ENCODE data around the gene KRT4. TPM values are rescaled to one million over a fixed set of nuclear protein-coding genes. Genes with fewer than 3 reads are reported as not detected.

KRT4 gene
- total RNA-seq, 2 experiments from 2014 or later: not detected

DNA sequence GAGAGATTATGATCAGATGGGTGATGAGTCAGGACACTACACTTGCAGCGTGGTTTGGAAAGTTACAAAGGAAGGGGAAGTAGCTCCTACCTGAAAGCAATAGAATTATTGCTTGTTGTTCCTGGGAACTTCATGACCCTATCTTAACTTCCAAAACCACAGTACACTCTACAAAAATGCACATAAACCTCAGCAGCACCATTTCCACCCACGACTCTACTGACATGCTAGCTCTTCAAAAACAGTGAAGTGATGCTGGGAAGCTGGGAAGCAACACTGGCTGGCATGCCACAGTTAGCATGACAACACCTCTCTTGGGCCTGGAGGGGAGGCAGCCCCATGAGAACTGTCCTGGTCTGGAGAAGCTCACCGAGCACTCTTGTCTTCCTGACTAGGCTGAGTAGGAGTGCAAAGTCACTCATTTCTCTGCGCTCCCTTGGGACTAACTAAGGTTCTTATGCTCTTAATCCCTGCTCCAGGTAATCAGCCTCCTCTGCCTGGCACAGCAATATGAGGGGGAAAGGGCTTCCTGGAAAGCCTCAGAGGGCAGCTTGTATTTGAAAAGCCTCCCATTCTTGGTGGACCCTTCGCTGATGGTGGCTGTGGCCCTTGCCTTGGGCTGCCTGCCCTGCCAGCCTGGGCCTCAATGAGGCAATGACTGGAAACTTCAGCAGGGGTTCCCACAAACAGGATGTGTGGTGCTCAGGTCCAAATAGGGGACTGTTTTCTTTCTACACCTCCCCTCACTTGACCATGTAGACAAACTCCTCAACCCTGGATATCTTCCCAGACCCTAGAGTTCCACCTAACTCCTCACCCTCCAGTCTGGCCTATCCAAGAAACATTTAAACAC lies 19.2 kb downstream of the KRT4 start:
- DNase-seq (no peak), ATAC-seq (ENCODE audit: poor library complexity) (no peak)
- no peaks in the 10 kb centered on the region for H3K9me3 ChIP-seq (ENCODE audit: control insufficient read depth in 1 of 2, insufficient read depth in 1 of 2, low read length in 2 of 2)
- no peak overlapping the region for H3K27ac ChIP-seq (ENCODE audit: low read depth in 1 of 2, low read length in 2 of 2)
- Mint-ChIP-seq H3K27me3 (peaks cover 21% of the 10 kb centered on the region), H3K4me1 (ENCODE audit: low read depth) (peaks cover 13% of the 10 kb centered on the region), H3K4me3 (no peak overlapping the region), H3K27ac (no peak overlapping the region), H3K9me3 (no peaks in the 10 kb centered on the region), H3K36me3 (ENCODE audit: low read depth) (no peaks in the 10 kb centered on the region)
- intact Hi-C loops (cut with DNase I, micrococcal nuclease): no loop called here
- ChIA-PET CTCF (no interaction called here), POLR2A (no interaction called here)
- TF ChIP-seq, protein P1, sequence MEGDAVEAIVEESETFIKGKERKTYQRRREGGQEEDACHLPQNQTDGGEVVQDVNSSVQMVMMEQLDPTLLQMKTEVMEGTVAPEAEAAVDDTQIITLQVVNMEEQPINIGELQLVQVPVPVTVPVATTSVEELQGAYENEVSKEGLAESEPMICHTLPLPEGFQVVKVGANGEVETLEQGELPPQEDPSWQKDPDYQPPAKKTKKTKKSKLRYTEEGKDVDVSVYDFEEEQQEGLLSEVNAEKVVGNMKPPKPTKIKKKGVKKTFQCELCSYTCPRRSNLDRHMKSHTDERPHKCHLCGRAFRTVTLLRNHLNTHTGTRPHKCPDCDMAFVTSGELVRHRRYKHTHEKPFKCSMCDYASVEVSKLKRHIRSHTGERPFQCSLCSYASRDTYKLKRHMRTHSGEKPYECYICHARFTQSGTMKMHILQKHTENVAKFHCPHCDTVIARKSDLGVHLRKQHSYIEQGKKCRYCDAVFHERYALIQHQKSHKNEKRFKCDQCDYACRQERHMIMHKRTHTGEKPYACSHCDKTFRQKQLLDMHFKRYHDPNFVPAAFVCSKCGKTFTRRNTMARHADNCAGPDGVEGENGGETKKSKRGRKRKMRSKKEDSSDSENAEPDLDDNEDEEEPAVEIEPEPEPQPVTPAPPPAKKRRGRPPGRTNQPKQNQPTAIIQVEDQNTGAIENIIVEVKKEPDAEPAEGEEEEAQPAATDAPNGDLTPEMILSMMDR (IDR thresholded peaks at IDR 0.05): no peak
- peaks cover 7% of the 10 kb centered on the region for H3K4me1 ChIP-seq (ENCODE audit: insufficient read depth, low read length)
- H3K4me3 ChIP-seq (ENCODE audit: low read length): no peak overlapping the region
- H3K27me3 ChIP-seq (ENCODE audit: control insufficient read depth in 1 of 2, insufficient read depth in 2 of 2, low read length in 2 of 2): peaks cover 1 to 16% of the 10 kb centered on the region in 2 experiments
- no peaks in the 10 kb centered on the region for H3K36me3 ChIP-seq (ENCODE audit: insufficient read depth, low read length)

DNA sequence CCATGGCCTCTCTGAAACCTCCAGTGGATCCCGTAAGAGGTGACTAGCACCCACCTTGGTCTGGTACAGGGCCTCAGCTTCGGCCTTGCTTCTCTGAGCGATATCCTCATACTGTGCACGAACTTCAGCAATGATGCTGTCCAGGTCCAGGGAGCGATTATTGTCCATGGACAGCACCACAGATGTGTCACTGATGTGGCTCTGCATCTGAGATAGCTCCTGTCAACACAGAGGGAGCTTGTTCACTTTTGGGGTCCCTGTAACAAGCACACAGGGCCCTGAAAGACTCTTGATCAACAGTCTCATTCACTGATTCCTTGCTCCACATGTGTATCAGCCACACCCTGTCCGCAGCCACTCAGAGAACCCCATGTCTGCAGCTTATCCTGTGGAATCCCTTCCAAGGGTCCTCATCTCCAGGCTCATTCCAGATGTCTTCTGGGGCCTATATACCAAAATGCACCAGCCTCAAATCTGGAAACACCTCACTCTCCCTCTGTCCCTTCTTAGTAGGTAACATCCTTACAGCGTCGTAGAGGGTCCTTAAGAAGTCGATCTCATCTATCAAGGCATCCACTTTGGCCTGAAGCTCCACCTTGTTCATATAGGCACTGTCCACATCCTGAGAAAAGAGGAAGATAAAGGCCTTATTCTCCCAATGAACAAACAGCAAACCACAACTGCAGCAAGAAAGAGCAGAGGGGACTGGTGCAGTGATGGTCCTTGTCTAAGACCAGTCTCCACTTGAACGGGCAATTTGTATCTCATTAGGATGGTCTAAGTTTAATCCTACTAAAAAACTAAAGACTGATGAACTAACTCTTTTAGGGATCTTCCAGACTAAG lies 21.5 kb downstream of the KRT4 start:
- no peak for ATAC-seq (ENCODE audit: poor library complexity)
- H3K36me3 ChIP-seq (ENCODE audit: insufficient read depth, low read length): no peaks in the 10 kb centered on the region
- H3K4me3 Mint-ChIP-seq: no peak overlapping the region
- CTCF ChIA-PET: no interaction called here
- TF ChIP-seq, protein P1 (IDR thresholded peaks at IDR 0.05): no peak
- H3K27me3 ChIP-seq (ENCODE audit: control insufficient read depth in 1 of 2, insufficient read depth in 2 of 2, low read length in 2 of 2): peaks cover 5 to 21% of the 10 kb centered on the region in 2 experiments
- H3K27ac ChIP-seq (ENCODE audit: low read depth in 1 of 2, low read length in 2 of 2): no peak overlapping the region
- DNase-seq: no peak
- H3K4me3 ChIP-seq (ENCODE audit: low read length): no peak overlapping the region
- H3K9me3 ChIP-seq (ENCODE audit: control insufficient read depth in 1 of 2, insufficient read depth in 1 of 2, low read length in 2 of 2): no peaks in the 10 kb centered on the region
- H3K9me3 Mint-ChIP-seq: no peaks in the 10 kb centered on the region
- peaks cover 17% of the 10 kb centered on the region for H3K4me1 Mint-ChIP-seq (ENCODE audit: low read depth)
- POLR2A ChIA-PET: no interaction called here
- H3K27ac Mint-ChIP-seq: no peak overlapping the region
- intact Hi-C loops (cut with DNase I, micrococcal nuclease): no loop called here
- H3K36me3 Mint-ChIP-seq (ENCODE audit: low read depth): no peaks in the 10 kb centered on the region
- peaks cover 41% of the 10 kb centered on the region for H3K27me3 Mint-ChIP-seq
- H3K4me1 ChIP-seq (ENCODE audit: insufficient read depth, low read length): peaks cover 7% of the 10 kb centered on the region

DNA sequence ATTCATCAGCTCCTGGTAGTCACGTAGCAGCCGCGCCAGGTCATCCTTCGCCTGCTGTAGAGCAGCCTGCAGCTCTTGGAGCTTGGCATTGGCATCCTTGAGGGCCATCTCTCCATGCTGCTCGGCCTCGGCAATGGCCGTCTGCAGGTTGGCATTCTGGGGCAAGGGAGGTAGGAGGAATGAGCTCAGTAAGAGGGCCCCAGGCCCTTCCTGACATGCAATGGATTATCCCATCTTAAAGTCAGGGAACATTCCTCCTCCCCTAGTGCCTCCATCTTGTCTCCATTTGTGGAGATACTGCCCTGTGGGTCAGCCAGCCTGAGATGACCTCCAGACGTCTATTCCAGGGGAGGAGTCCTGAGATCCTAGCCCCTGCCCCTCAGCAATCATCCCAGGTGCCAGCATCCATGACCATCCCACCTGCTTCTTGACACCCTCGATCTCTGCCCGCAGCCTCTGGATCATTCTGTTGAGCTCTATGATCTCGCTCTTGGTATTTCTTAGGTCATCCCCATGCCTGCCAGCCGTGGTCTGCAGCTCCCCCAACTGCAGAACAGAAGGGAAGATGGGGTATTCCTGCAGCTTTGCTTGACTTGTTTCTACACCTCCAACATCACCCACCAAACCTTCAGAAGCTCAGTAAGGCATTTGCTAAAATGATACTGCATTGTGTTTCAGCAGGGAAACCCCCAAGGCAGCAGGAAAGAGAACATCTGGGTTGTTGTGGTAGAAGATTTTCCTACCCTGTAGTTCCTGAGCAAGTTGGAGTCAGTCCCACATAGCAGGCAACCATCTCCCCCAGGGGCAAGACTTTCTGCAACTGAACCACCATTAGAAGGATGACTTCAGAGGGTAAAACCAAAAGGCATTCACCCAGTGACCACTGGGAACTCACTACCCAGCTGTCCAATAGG lies 22.4 kb downstream of the KRT4 start:
- Histone ChIP-seq H3K27me3 (ENCODE audit: control insufficient read depth in 1 of 2, insufficient read depth in 2 of 2, low read length in 2 of 2) (peaks cover 5 to 21% of the 10 kb centered on the region in 2 experiments), H3K36me3 (ENCODE audit: insufficient read depth, low read length) (no peaks in the 10 kb centered on the region), H3K4me1 (ENCODE audit: insufficient read depth, low read length) (peaks cover 7% of the 10 kb centered on the region), H3K27ac (ENCODE audit: low read depth in 1 of 2, low read length in 2 of 2) (no peak overlapping the region), H3K4me3 (ENCODE audit: low read length) (no peak overlapping the region), H3K9me3 (ENCODE audit: control insufficient read depth in 1 of 2, insufficient read depth in 1 of 2, low read length in 2 of 2) (no peaks in the 10 kb centered on the region)
- peaks cover 17% of the 10 kb centered on the region for H3K4me1 Mint-ChIP-seq (ENCODE audit: low read depth)
- POLR2A ChIA-PET: no interaction called here
- no peak for ATAC-seq (ENCODE audit: poor library complexity)
- H3K4me3 Mint-ChIP-seq: no peak overlapping the region
- TF ChIP-seq, protein P1 (IDR thresholded peaks at IDR 0.05): no peak
- CTCF ChIA-PET: no interaction called here
- H3K27ac Mint-ChIP-seq: no peak overlapping the region
- peaks cover 45% of the 10 kb centered on the region for H3K27me3 Mint-ChIP-seq
- no peaks in the 10 kb centered on the region for H3K36me3 Mint-ChIP-seq (ENCODE audit: low read depth)
- intact Hi-C loops (cut with DNase I, micrococcal nuclease): no loop called here
- DNase-seq: no peak
- H3K9me3 Mint-ChIP-seq: no peaks in the 10 kb centered on the region
